Subcutaneous adipose tissue (tissue), 4 donors: ENCODE measurements around the gene USP49. TPM values are rescaled to one million over a fixed set of nuclear protein-coding genes. Genes with fewer than 3 reads are reported as not detected.

Source experiments
- total RNA-seq, 4 donors: library from RNA; depleted of rRNA; stranded (reverse); fragments of >200 nt; gene quantifications; one replicate each; pipeline ENCODE4 v1.1.0, GENCODE V29; 2016
- TF ChIP-seq, protein P1 (sequence below): fragments of 450-650 bp; IDR thresholded peaks from one replicate; pipeline ENCODE4 v1.5.1; 2016; ENCODE audit warnings: low read depth, mild to moderate bottlenecking, control low read depth, antibody characterized with exemption, moderate library complexity

Gene USP49
- 1 to 10 TPM; 4.1 to 7.8 (median 5.7) TPM for total RNA-seq

DNA sequence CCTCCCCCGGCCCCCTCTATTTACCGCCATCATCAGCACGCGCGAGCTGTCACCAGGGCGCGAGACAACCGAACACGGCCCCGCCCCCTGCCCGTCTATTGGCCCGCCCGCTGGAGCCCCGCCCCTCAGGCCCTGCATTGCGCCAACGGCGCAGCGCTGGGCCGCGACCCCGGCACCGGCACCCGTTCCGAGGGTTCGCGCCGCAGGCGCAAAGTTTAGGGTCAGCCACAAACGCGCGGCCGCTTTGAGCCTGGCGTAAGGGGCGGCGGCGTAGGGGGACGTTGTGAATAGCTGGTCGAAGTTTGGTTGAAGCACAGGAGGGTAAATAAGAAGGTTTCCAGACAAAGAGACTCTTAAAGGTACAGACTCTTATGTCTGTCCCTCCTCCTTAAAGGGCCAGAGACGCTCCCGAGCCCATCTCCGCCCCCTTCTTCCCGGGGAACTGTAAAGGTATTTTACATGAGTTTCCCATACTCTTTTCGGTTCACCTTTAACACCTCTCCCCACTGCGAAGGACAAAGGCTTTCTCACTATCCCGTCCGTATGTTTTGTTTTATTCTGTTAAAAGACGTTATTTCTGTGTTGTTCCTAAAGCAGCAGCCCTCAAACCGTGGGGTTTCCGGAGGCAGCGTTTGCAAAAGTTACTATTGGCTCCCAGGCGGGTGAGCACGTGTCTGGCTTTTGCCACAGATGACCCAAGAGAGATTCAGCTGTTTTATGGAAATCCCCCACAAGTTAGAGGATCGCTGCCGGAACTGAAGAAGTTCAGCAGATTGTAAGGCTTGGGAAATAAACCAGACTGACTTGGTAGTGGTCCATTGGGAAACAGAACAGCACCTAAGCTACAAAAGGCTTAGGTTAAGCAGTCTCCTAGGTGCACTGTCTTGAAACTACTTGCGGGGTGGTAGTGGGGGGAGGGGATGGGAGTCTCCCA, at the start of gene USP49:
Gene USP49, minus strand, starts transcription at position 76 of the 934 bp plus-strand sequence. CDS start 88,392 bp downstream, outside the sequence.
- TF ChIP-seq, protein P1, sequence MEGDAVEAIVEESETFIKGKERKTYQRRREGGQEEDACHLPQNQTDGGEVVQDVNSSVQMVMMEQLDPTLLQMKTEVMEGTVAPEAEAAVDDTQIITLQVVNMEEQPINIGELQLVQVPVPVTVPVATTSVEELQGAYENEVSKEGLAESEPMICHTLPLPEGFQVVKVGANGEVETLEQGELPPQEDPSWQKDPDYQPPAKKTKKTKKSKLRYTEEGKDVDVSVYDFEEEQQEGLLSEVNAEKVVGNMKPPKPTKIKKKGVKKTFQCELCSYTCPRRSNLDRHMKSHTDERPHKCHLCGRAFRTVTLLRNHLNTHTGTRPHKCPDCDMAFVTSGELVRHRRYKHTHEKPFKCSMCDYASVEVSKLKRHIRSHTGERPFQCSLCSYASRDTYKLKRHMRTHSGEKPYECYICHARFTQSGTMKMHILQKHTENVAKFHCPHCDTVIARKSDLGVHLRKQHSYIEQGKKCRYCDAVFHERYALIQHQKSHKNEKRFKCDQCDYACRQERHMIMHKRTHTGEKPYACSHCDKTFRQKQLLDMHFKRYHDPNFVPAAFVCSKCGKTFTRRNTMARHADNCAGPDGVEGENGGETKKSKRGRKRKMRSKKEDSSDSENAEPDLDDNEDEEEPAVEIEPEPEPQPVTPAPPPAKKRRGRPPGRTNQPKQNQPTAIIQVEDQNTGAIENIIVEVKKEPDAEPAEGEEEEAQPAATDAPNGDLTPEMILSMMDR, result no peak

DNA sequence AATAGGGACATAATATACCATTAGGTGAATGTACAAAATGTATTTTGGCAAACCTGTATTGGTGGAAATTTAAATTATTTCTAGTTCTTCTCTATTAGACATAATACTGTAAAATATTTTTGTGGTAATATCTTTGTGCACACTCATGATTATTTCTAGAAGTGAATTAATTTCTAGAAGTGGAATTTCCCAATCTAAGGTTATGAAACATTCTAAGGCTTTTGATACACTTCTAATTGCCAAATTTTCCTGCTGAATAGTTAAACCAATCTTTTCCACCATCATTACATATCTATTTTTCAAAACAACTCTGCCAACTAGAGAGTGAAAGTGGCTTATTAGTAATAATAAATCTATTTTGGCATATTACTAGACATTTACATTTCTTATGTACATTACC, 48.3 kb upstream of the USP49 start:
- TF ChIP-seq, protein P1, result no peak

DNA sequence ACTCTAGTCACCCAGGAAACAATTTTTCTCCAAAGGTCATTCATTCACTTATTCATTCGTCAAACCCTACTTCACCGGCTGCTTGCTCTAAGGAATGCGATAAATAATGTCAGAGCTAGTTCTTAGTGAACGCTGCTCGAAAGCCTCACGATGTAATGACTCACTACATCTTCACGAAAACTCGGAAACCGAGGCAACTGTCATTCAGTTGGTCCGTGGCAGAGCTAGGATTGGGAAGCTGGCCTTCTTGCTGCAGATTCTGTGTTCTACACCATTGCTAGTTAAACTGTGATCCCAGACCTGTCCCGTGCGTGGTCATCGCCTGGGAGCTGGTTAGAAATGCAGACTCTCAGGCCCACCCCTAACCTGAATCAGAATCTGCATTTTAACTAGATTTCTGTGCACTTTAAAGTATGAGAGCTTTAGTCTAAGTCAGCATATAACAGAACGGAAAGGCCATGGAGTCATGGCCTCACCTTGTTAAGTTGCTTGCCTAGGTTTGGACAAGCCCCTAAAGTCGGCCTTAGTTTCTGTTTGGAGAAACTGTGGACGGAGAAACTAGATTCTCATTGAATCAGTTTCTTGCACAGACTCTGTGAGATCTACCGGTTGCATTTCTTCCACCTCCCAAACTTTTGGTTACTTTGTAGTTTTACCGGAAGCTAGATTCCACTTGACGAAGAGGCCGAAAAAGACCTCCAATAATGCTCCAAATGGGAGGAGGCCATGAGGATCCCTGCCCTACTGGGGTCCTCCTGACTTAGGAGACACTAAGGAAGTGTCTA, 47.1 kb upstream of the USP49 start:
- TF ChIP-seq, protein P1, result no peak

DNA sequence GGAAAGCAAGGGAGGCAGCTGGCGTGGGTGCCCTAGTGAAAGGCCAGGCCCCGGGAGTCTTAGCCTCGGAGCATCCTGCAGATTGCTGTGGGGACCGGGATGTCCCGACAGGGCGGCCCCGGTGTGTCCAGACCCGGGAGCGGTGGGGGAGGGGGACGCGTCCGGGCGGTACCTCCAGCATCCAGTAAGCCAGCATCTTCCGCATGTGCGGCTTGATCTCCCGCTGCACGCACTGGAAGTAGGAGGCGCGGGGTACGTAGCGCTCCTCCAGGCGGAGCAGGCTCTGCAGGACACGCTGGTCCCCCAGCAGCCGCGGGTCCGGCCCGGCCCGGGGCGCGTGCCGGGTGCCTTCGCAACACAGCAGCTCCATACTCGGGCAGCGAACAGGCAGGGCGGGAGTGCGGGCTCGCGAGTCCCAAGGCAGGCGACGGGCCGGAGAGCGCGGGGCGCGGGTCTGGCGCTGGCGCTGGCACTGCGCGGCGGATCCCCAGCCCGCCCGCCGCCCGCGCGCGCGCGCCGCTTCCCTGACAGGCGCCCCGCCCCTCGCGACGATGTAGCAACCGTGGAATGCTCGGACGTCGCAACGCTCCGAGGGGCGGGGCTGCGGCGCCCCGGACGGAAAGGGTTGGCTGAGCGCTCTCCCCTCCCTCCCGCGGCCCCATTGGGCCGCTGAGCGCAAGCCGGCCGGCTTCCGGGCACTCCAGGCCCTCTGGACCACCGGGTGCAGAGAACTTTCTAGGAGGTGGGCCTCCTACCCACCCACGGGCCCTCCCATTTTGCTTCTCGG, 46.3 kb upstream of the USP49 start, which contains the start of gene CCND3:
Gene CCND3, minus strand, starts transcription at position 529 of the 787 bp plus-strand sequence. Its CDS starts 159 bp downstream, at position 370.
- TF ChIP-seq, protein P1, result no peak

DNA sequence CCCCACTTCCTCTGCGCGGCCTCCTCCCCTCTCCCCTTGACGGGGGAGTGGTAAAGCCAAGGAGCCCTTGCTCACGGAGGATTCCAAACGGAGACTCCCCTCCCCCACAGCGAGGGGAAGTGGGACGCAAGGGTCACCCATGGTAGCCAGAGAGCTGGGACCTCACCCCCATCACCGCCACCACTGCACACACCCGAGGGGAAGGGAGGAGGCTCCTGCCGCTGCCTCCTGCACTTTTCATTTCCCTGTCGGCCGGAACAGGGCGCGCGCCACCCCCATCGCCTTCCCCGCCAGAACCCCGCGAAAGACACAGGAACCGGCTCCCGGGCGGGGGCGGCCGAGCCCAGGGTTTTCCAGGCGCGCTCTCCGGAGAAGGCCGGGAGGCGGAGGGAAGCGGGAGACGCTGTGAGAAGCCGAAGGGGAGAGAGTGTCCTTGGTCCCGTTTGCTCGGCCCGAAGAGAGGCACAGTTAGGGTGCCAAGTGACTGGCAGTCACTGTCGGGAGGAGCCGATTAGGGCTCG, 45.6 kb upstream of the USP49 start:
- TF ChIP-seq, protein P1, result no peak

DNA sequence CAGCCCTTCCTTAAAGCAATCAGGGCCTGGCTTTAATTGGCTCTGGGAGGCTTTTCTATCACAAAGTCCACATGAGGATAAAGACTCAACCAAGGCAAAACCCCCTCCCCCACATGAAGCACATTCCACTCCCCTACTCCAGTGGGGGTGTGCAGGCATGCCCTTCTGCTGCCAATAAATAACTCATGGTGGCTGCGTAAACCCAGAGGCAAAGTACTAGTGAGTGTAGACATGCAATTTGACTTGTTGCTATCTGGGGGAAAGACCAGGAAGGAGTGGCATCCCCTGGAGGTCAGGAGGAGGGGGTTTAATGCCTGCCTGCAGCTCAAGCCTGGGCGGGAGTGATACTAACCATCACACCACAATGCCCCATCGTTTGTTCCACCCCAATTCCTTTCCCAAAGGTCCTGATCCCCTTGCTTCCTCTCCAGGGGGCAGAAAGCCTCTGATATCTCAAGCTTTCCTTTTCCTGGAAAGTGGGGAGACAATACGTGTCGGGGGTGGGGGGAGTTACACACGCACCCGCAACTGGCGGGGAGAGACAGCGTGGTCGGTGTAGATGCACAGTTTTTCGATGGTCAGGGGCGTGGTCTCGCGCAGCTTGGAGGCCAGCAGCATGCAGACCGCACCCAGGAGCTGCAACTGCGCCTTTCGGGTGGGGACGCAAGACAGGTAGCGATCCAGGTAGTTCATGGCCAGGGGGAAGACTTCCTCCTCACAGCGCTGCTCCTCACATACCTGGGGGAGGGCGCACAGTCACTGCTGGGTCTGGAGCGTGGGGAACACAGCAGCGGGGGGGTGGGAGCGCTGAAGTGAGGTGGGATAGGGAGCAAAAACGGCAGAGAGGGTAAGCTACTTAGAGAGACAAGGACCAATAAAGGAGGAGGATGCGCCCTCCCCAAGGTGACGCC, 44.9 kb upstream of the USP49 start:
- TF ChIP-seq, protein P1, result no peak
